LNCAP (cell line): ENCODE measurements around the gene CSNK2A1.

Experiments
- CTCF ChIP-seq: fragments of 450-650 bp; IDR thresholded peaks from 2 replicates; pipeline ENCODE4 v1.5.1; 2017; ENCODE audit warnings: mild to moderate bottlenecking

CSNK2A1 gene

GRCh38 chr20:521860-522259 lies 21.7 kb downstream of the CSNK2A1 start:
- no peak for TF ChIP-seq CTCF

GRCh38 chr20:519999-520398 lies 23.6 kb downstream of the CSNK2A1 start:
- no peak for TF ChIP-seq CTCF

- no peak for TF ChIP-seq CTCF
These were observed 26.4 kb downstream of the CSNK2A1 start for GRCh38 chr20:517221-517620.

GRCh38 chr20:516799-517198 lies 26.8 kb downstream of the CSNK2A1 start:
- TF ChIP-seq CTCF = no peak

GRCh38 chr20:515696-516095 lies 27.9 kb downstream of the CSNK2A1 start:
- no peak for TF ChIP-seq CTCF

- no peak for TF ChIP-seq CTCF
These were observed 30.2 kb downstream of the CSNK2A1 start for GRCh38 chr20:513429-513828.

GRCh38 chr20:510328-511057 lies 33.1 kb downstream of the CSNK2A1 start:
- TF ChIP-seq CTCF = peak; percentile 11; the same call in 1 of the 2 replicates
